ENCODE data around the gene WDR19.
A peak's percentile ranks its signal among the peaks of the same experiment; 100 is the strongest.

WDR19 gene

DNA sequence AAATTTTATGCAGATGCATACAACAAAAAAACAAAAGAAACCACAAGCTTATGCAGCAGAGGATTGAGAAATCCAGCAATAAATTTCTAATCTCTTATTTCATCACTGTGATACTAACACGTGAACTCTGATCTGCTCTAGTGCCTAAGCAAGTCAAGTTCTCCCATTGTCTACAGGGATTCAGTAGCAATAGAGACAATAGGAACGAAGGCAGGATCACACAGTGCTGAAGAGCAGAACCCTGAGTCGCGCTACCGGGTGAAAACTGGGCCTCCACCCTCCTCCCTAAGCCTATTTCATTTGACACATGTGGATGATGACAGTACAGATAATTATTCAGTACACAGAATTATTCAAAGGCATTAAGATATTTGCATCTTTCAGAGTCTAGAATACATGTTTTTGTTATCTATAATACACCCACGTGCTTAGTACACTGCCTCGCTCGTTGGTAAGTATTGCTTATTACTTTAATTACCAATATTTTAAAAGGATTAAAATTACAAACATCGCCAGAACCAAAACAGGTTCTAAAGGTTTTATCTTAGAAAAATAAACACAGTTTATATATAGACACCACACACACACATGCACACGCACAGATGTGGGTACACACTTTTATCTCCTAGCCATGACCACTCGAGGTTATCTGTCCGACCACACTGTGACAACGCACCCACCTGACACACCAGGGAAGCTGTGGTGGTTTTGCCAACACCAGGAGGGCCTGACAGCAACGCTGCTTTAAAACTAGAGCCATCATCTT, 123.8 kb downstream of the WDR19 start:
- DNase-seq: no peak

DNA sequence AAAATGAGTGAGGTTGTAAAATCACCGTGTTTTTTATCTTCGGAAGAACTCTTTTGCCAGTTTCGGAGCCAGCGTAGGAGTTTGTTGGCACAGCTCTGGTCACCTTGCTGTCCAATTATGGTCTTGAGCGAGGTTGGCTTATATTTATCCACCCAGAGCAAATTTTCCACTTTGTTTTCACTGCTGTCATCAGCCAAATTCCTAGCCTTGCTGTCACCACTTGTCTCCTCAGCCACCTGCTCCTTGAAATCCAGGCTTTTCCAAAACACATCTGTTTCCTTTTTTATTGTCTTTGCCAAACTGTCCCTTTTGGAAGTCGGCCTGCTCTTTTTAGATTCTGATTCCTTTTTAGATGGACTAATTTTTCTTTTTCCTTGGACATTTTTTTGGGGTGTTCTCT, 126.3 kb downstream of the WDR19 start:
- no peak for DNase-seq

DNA sequence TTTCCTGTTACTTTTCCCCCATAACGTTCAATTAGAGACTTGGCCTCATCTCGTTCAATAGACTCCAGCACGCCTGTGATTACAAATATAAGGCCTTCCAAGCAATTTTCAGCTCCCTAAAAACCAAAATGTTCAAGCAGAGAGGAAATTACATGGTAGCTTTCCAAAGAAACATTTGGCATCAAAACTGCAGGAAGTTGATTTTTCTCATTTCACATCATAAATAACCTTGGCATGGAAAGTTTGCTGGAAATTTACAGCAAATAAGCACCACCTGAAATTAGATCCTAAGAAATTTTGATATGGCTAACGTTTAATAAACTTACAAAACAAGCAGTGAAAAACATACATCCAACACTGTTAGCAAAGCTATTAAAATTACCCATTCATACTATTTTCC, 130.5 kb downstream of the WDR19 start:
- DNase-seq: peak; percentile 65

DNA sequence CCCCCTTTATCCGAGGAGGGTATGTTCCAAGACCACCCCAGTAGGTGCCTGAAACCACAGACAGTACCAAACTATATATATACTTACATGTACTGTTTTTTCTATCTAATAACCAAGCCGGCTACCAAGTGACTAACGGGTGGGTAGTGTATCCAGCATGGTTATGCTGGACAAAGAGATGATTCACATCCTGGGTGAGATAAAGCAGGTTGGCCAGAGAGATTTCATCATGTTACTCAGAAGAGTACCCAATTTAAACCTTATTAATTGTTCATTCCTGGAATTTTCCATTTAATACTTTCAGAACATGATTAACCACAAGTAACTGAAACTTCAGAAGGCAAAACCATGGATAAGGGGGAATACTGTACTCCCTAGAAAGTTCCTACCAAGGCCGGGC, 137.3 kb downstream of the WDR19 start:
- no peak for DNase-seq

DNA sequence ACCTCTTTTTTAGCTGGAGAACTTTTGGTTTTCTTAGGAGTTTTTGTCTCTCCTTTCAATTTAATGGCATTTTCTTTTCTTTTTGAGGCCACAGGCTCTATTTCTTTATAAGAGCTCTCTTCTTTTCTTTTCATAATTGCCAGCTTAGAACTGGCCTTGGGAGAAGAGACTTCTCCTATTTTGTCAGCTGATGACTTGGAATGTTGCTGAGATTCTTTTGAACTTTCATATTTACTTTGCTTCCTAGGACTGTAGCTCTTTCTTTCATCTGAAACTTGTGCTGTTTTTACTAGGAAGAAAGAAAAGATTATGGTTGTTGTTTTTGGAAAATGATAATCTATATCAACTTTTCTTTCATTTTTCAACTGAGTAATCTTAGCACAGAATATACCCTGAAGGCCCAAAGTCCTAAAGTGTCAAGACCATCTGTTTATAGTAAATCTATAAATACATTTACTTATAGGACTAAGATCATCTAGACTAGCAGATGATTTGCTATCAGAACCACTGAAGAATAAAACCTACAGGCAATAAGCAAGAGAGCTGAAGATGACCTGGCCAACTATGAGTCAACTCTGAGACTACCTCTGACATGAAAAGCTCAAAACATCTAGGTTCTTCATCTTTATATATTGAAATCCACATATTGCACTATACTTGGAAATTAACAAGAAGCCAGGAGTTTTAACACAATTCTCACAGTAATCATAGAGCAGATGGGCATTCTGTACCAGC, 138.2 kb downstream of the WDR19 start:
- no peak for DNase-seq

DNA sequence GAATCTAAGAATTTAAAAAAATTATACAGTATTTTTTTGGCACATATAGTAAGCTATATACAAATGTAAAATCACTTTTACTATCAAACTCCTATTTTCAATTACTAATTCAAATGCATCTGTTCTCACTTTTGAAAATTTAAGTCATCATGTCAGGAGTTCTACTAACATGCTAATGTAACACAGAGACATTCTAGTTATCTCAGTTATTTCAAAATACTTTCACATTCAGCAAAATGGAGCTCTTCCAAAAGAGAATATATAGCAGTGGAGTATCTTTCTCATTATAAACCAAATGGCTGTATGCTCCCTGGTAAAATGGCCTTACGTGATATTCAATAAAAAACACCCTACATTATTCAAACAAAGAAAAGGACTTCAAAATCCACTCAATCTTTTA, 141.5 kb downstream of the WDR19 start:
- no peak for DNase-seq

DNA sequence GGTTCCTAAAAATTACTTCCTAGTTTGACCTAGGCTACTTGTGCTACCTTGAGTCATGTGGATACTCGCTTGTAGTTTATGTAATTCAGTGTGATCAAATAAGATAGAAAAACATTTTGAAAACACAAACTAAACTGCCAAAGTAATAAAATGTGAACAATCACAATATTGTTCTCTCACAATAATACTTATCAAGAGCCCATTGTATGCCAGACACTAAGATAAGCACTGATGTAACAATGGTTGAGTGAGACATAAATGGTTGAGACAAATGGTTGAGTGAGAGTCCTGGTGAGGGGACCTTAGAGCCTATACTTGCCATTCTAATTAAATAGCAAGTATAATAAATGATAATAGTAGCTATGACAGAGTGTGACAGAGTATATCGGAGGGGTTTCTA, 142.1 kb downstream of the WDR19 start:
- DNase-seq: no peak

DNA sequence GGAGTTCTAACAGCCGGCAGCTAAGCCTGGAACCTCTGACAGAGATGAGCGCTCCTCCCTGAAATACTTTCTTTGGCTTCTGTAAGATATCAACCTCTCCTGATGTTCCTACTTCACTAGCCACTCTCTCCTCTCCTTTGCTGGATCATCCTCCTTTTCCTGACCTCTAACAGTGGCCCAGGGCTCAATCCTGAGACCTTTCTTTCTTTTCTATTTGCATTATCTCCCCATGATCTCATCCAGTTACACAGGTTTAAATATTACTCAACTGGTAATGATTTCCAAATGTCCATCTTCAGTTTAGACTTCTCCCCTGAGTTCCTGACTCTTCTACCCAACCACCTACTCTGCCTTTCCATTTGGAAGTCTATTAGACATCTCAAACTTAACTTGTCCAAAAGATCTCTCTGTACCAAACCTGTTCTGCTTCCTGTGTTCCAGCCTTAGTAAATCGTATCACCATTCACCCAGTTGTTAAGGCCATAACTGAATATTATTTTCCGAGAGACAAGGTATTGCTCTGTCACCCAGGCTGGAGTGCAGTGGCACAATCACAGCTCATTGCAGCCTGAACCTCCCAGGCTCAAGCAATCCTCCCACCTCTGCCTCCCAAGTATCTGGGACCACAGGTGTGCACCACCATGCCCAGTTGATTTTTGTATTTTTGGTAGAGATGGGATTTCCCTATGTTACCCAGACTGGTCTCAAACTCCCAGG, 142.7 kb downstream of the WDR19 start:
- DNase-seq: no peak

DNA sequence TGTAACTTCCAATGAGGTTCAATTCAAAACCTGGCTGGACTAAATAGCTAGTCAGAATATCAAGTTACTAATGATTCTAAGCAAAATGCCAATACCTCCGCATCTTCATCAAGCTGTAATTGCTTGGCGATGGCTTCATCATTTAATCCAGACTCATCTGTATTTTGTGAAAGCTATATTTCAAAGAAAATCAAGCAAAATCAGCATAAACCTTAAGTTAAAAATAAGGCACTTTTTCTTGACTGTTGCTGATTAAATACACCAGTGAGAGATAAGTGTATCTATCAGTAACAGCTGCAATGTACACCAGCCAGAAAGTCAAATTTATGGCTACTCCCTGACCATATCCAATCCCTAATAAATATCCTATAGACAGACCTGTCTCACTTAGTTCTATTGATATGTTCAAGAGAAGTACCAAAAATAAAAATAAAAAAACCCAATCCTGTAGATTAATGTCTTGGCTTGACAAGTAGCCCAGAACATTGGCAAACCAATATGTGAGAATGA, 144.2 kb downstream of the WDR19 start:
- DNase-seq: no peak

DNA sequence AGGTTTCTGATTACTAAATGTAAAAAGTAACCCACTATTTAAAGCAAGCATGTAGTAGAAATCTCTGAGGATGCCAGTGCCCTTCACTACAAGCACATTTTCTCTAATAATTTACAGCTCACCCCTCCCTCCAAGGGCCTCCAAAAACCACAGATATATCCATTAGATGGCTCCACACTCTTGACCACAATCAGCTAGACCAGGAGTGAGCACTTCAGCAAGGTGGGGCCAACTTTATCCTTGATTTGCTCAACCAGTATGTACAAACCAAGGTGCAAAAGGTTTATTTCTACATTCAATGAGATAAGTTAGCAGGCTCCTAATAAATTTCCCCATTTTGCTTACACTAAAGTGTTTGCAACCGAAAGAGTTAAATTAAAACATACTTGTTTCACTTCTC, 148.0 kb downstream of the WDR19 start:
- DNase-seq: no peak

DNA sequence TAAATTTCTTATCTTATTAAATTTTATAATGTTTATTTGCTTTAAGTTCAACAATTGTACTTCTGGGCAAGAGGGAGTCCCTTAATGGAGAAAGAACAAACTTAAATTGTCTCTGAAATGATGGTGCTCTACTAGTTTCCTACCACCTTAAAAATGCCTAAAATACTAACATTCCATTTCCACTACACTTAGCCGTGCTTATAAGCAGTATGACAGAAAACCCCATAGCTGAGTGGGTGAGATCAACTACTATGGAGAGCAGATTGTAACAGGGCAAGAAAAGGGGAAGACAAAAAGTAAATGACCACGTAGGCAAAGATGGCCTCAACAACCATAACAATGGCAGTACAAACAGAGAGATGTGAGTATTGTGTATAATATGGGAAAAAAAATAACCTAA, 148.9 kb downstream of the WDR19 start:
- no peak for DNase-seq

Data from NCI-H69 (cell line).